ENCODE results near the gene PTGFRN.

The PTGFRN gene

GRCh38 chr1:116954440-116954839, 44.7 kb downstream of the PTGFRN start:
- DNase-seq (ENCODE audit: low read depth) = no peak

GRCh38 chr1:116956378-116956777, 46.7 kb downstream of the PTGFRN start:
- no peak for DNase-seq (ENCODE audit: low read depth)
- in situ Hi-C loops (cut with HindIII; ENCODE audit: low sequenced_read_pairs) = no loop called here
- TF ChIP-seq, protein P1, sequence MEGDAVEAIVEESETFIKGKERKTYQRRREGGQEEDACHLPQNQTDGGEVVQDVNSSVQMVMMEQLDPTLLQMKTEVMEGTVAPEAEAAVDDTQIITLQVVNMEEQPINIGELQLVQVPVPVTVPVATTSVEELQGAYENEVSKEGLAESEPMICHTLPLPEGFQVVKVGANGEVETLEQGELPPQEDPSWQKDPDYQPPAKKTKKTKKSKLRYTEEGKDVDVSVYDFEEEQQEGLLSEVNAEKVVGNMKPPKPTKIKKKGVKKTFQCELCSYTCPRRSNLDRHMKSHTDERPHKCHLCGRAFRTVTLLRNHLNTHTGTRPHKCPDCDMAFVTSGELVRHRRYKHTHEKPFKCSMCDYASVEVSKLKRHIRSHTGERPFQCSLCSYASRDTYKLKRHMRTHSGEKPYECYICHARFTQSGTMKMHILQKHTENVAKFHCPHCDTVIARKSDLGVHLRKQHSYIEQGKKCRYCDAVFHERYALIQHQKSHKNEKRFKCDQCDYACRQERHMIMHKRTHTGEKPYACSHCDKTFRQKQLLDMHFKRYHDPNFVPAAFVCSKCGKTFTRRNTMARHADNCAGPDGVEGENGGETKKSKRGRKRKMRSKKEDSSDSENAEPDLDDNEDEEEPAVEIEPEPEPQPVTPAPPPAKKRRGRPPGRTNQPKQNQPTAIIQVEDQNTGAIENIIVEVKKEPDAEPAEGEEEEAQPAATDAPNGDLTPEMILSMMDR (IDR thresholded peaks at IDR 0.05; ENCODE audit: low read depth, low read length, missing control alignments) = no peak
- H3K4me3 ChIP-seq (ENCODE audit: low read depth, low read length) = no peak overlapping the region

More at GRCh38 chr1:116954440-116954839, 44.7 kb downstream of the PTGFRN start:
- H3K4me3 ChIP-seq (ENCODE audit: low read depth, low read length) = no peak overlapping the region
- in situ Hi-C loops (cut with HindIII; ENCODE audit: low sequenced_read_pairs) = no loop called here
- TF ChIP-seq, protein P1 (IDR thresholded peaks at IDR 0.05; ENCODE audit: low read depth, low read length, missing control alignments) = no peak

DNA sequence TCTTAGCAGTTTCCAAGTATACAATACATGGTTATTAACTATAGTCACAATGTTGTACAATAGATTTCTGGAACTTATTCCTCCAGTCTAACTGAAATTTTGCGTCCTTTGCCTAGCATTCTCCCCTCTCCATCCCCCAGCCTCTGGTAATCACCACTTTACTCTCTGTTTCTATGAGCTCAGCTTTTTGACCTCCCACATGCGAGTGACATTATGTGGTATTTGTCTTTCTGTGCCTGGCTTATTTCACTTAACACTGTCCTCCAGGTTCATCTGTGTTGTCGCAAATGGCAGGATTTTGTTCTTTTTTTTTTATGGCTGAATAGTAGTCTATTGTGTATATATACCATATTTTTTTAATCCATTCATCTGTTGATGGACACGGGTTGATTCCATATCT, 47.9 kb downstream of the PTGFRN start:
- DNase-seq (ENCODE audit: low read depth) = no peak
- TF ChIP-seq, protein P1 (IDR thresholded peaks at IDR 0.05; ENCODE audit: low read depth, low read length, missing control alignments) = no peak
- no peak overlapping the region for H3K4me3 ChIP-seq (ENCODE audit: low read depth, low read length)
- in situ Hi-C loops (cut with HindIII; ENCODE audit: low sequenced_read_pairs) = no loop called here

DNA sequence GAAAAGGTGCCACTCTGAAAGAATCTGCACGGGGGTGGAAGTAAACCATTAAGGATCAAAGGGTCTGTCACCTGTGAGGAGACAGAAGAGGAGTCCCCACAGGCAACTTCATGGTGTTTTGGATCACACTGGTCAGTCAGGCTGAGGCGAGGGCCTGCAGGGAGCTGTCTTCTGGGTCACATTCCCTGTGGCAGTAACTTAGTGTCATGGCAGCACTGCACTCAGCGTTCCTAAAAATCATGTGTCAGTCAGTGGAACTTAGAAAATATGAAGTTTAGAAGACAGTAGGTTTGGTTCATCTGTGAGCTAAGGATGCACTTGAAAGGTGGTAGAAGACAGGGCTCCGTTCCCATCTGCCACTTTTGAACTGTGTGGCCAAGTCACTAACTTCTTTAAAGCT, 48.4 kb downstream of the PTGFRN start:
- in situ Hi-C loops (cut with HindIII; ENCODE audit: low sequenced_read_pairs) = no loop called here
- H3K4me3 ChIP-seq (ENCODE audit: low read depth, low read length) = no peak overlapping the region
- TF ChIP-seq, protein P1 (IDR thresholded peaks at IDR 0.05; ENCODE audit: low read depth, low read length, missing control alignments) = no peak
- DNase-seq (ENCODE audit: low read depth) = no peak

GRCh38 chr1:116958977-116959376, 49.3 kb downstream of the PTGFRN start:
- TF ChIP-seq, protein P1 (IDR thresholded peaks at IDR 0.05; ENCODE audit: low read depth, low read length, missing control alignments) = no peak
- no peak for DNase-seq (ENCODE audit: low read depth)
- no peak overlapping the region for H3K4me3 ChIP-seq (ENCODE audit: low read depth, low read length)
- in situ Hi-C loops (cut with HindIII; ENCODE audit: low sequenced_read_pairs) = no loop called here

DNA sequence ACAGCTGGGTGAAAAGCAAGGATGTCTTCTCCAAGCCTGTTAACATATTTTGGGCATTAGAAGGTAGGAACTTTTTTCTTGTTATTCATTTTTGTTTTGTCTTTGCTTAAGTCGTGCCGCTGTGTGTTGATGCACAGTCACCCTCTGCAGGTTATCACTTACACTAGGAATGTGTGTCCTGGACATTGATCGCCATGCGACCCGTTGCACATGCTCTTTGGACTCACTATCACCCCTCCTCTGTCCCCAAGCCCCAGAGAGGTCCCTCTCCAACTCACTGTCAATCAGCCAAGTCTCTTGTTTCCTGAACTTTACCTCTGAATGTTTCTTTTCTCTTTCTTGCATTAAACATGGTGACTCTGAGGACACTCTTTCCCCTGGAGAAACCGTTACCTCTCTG, 51.9 kb downstream of the PTGFRN start:
- TF ChIP-seq, protein P1 (IDR thresholded peaks at IDR 0.05; ENCODE audit: low read depth, low read length, missing control alignments) = no peak
- in situ Hi-C loops (cut with HindIII; ENCODE audit: low sequenced_read_pairs) = no loop called here
- DNase-seq (ENCODE audit: low read depth) = no peak
- no peak overlapping the region for H3K4me3 ChIP-seq (ENCODE audit: low read depth, low read length)

Measured in astrocyte of the cerebellum (primary cell).